ENCODE measurements around the gene SP140. TPM values are rescaled to one million over a fixed set of nuclear protein-coding genes. Genes with fewer than 3 reads are reported as not detected.

The SP140 gene
- total RNA-seq, 1 experiment from 2014 or later: 1.1 TPM

DNA sequence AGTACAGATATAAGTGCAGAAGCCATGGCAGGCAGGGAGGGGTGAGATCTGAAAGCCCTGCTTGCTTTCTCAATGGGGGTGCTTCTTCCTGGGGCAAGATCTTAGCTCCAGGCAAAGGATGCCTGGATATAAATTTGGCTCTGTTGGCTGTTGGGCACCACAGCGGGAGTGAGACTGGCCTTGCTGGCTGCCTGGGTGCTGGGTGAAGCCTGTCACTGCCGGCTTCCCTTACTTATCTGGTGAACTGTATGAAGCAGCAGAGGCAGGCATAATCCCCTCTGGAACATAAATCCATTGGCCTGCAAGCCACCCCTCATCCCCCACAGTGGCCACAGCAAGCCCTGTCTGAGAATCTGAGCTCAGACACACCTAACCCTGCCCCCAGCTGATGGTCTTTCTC is 74.1 kb downstream of the SP140 start:
- ChIA-PET CTCF (no interaction called here), POLR2A (no interaction called here)
- ATAC-seq: no peak
- Histone ChIP-seq H3K4me3 (ENCODE audit: low read depth in 2 of 2, low read length in 2 of 2) (no peak overlapping the region), H3K4me1 (ENCODE audit: control insufficient read depth, insufficient read depth, low read length) (no peaks in the 10 kb centered on the region), H3K27ac (ENCODE audit: low read length) (no peak overlapping the region), H3K9me3 (ENCODE audit: control insufficient read depth, insufficient read depth, low read depth, low read length) (no peaks in the 10 kb centered on the region), H3K27me3 (ENCODE audit: control insufficient read depth, insufficient read depth, low read length) (no peaks in the 10 kb centered on the region; the same call in 1 of the 2 replicates), H3K36me3 (ENCODE audit: control insufficient read depth, insufficient read depth, low read length) (no peaks in the 10 kb centered on the region)
- in situ Hi-C loops (cut with HindIII; ENCODE audit: low pct_unique_long_range_greater_than_20kb, low sequenced_read_pairs) (no loop called here), intact Hi-C loops (cut with micrococcal nuclease; ENCODE audit: unreplicated experiment) (no loop called here)
- no peak for DNase-seq (ENCODE audit: low read depth, low spot score)
- BruUV-seq (replicated peaks): no TSS peak
- TF ChIP-seq REST (IDR thresholded peaks at IDR 0.05; ENCODE audit: insufficient read depth in 1 of 2, low read depth in 2 of 2, low read length in 1 of 2): no peak
- TF ChIP-seq CTCF (IDR thresholded peaks at IDR 0.05): no peak
- no peak for TF ChIP-seq SIN3A (IDR thresholded peaks at IDR 0.05; ENCODE audit: borderline replicate concordance, insufficient read depth, low read depth, low read length)
- TF ChIP-seq POLR2AphosphoS5 (IDR thresholded peaks at IDR 0.05; ENCODE audit: low read depth, low read length): no peak
- TF ChIP-seq TCF7L2 (IDR thresholded peaks at IDR 0.05; ENCODE audit: low read depth, low read length): no peak

DNA sequence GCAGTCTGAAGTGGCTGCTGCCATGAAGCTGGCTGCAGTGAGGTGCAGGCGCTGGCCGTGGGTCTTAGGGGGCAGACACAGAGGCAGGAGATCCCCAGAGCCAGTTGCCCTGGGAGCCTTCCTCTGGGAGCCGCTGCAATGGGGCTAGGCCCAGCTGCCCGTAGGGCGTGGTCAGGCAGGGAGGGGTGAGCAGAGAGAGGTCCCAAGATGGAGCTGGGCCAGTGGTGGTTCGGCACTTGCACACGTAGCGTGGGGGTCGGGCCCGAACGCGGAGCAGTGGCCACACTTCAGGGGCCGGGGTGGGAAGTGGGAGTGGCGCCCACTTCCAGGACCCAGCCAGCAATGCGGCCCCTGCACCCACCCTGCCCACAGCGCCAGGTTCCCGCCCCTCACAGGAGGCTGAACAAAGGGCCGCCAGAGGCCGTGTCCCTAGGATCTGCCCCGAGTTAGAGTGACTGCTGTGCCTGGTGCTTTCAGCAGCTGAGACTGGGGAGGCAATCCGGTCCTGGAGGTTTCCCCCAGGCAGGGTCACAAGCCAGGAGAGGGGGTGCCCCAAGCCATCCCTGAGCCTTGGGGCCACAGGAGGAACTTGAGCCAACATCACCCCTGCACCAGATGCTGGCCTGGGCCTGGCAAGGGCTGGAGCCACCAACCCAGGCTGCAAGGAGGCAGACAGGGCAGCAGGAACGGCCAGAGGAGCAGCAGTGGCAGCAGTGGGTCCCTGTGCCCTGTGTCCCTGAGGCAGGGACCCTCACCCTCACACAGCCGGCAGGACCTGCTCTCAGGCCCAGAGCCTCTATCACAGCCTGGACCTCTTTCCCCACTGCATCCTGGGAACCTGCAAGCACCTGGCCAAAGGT is 80.1 kb downstream of the SP140 start:
- no peak for TF ChIP-seq POLR2AphosphoS5 (IDR thresholded peaks at IDR 0.05; ENCODE audit: low read depth, low read length)
- TF ChIP-seq SIN3A (IDR thresholded peaks at IDR 0.05; ENCODE audit: borderline replicate concordance, insufficient read depth, low read depth, low read length): no peak
- TF ChIP-seq CTCF (IDR thresholded peaks at IDR 0.05): no peak
- no peak for TF ChIP-seq TCF7L2 (IDR thresholded peaks at IDR 0.05; ENCODE audit: low read depth, low read length)
- ChIA-PET POLR2A (no interaction called here), CTCF (no interaction called here)
- in situ Hi-C loops (cut with HindIII; ENCODE audit: low pct_unique_long_range_greater_than_20kb, low sequenced_read_pairs) (no loop called here), intact Hi-C loops (cut with micrococcal nuclease; ENCODE audit: unreplicated experiment) (no loop called here)
- H3K4me3 ChIP-seq (ENCODE audit: low read depth in 2 of 2, low read length in 2 of 2): no peak overlapping the region
- ATAC-seq (no peak), DNase-seq (ENCODE audit: low read depth, low spot score) (no peak)
- no peaks in the 10 kb centered on the region for H3K36me3 ChIP-seq (ENCODE audit: control insufficient read depth, insufficient read depth, low read length)
- no TSS peak for BruUV-seq (replicated peaks)
- H3K9me3 ChIP-seq (ENCODE audit: control insufficient read depth, insufficient read depth, low read depth, low read length): no peaks in the 10 kb centered on the region
- no peaks in the 10 kb centered on the region for H3K4me1 ChIP-seq (ENCODE audit: control insufficient read depth, insufficient read depth, low read length)
- no peaks in the 10 kb centered on the region; the same call in 1 of the 2 replicates for H3K27me3 ChIP-seq (ENCODE audit: control insufficient read depth, insufficient read depth, low read length)
- H3K27ac ChIP-seq (ENCODE audit: low read length): no peak overlapping the region
